GM12875 (cell line): ENCODE measurements around the gene CORIN.

Experiments
- H3K4me3 ChIP-seq: one replicate; pipeline ENCODE4 v1.5.1; 2011; ENCODE audit warnings: low read depth, low read length, control low read depth
- TF ChIP-seq, protein P1 (sequence below): IDR thresholded peaks from 2 replicates; pipeline ENCODE4 v1.5.1; 2011; ENCODE audit warnings: low read depth, mild to moderate bottlenecking, control low read depth, inconsistent platforms, low read length, moderate library complexity, borderline replicate concordance; ENCODE audit not compliant: insufficient read depth

The CORIN gene

GRCh38 chr4:47791965-47792364 lies 45.9 kb downstream of the CORIN start:
- TF ChIP-seq, protein P1, sequence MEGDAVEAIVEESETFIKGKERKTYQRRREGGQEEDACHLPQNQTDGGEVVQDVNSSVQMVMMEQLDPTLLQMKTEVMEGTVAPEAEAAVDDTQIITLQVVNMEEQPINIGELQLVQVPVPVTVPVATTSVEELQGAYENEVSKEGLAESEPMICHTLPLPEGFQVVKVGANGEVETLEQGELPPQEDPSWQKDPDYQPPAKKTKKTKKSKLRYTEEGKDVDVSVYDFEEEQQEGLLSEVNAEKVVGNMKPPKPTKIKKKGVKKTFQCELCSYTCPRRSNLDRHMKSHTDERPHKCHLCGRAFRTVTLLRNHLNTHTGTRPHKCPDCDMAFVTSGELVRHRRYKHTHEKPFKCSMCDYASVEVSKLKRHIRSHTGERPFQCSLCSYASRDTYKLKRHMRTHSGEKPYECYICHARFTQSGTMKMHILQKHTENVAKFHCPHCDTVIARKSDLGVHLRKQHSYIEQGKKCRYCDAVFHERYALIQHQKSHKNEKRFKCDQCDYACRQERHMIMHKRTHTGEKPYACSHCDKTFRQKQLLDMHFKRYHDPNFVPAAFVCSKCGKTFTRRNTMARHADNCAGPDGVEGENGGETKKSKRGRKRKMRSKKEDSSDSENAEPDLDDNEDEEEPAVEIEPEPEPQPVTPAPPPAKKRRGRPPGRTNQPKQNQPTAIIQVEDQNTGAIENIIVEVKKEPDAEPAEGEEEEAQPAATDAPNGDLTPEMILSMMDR, result no peak
- H3K4me3 ChIP-seq, result no peak overlapping the region

DNA sequence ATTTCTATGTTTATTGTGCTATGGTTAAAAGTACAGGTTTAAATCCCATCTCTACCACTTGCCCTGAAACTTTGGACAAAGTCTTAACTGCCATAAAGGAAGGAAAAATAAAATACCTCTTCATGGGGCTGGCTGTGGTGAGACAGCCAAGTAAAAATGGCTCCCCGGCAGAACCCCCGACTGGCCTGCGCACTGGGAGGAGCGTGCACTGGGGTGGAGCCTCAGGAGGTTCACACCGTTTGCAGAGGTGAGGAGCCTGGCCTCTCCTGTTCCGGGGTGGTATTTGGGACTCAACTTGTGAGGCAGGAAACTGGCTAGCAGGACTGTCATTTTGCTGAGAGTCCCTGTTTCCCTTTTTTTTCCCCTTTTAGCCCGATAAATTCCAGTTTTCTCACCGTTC lies 47.8 kb downstream of the CORIN start:
- TF ChIP-seq, protein P1, result no peak
- H3K4me3 ChIP-seq, result no peak overlapping the region

DNA sequence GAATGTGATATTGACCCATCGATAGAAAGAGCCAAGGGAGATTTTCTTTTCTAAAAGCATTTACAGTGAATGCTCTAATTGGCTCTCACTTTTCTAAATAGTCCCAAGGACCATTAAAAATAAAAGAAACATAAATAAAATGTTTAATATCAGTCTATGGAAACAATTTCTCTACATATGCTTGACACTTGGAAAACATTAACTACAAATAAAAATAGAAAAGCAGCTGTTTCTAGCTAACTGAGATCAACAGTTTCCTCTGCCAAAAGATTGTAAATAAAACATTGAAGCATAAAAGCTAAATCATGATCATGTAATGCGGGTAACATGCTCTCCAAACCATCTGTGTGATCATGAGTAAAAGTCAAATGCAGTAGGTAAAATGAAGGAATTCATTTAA lies 49.7 kb downstream of the CORIN start:
- no peak overlapping the region for H3K4me3 ChIP-seq
- TF ChIP-seq, protein P1, result no peak

- no peak overlapping the region for H3K4me3 ChIP-seq
- TF ChIP-seq, protein P1, result no peak
Measured at GRCh38 chr4:47786958-47787370, 50.9 kb downstream of the CORIN start.

GRCh38 chr4:47785153-47785552 lies 52.7 kb downstream of the CORIN start:
- no peak overlapping the region for H3K4me3 ChIP-seq
- TF ChIP-seq, protein P1, result no peak

GRCh38 chr4:47784222-47784621 lies 53.6 kb downstream of the CORIN start:
- H3K4me3 ChIP-seq, result no peak overlapping the region
- TF ChIP-seq, protein P1, result no peak

DNA sequence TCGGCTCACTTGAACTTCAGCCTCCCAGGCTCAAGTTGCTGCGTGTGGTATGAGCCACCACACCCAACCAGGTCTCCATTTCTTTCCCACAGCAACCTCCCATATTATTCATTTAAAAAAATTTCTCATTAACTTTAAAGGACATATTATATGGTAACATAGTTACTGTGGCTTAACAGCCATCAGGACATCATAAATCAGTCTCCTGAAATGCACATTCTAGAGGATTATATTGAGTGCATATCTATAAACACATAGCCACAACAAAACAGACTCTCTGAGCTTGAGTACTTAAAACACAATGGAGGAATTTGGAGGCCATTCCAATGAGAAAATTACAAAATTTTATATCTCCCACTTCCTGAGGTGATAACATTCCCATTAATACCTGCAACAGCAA lies 61.5 kb downstream of the CORIN start:
- H3K4me3 ChIP-seq, result no peak overlapping the region
- TF ChIP-seq, protein P1, result no peak
